NB4 (cell line): ENCODE data around the gene TRIM60.
"Not testable (repeated sequence)": the region's sequence is repeated elsewhere in the genome, so short reads cannot be mapped to it uniquely, and the experiment has no call there.

Source experiments
- MYC ChIP-seq: IDR thresholded peaks from 2 replicates; pipeline ENCODE4 v1.6.1; 2011; ENCODE audit warnings: low read depth, low read length
- POLR2A ChIP-seq: IDR thresholded peaks from 2 replicates; pipeline ENCODE4 v1.6.1; 2011; ENCODE audit warnings: mild to moderate bottlenecking; ENCODE audit not compliant: insufficient read length; ENCODE audit errors: extremely low read depth
- TF ChIP-seq, protein P1 (sequence below): IDR thresholded peaks from one replicate; pipeline ENCODE4 v1.5.1; 2012; ENCODE audit warnings: low read depth, low read length
- TF ChIP-seq, protein P2 (sequence below): IDR thresholded peaks from 2 replicates; pipeline ENCODE4 v1.6.1; 2011; ENCODE audit warnings: low read depth, low read length

DNA sequence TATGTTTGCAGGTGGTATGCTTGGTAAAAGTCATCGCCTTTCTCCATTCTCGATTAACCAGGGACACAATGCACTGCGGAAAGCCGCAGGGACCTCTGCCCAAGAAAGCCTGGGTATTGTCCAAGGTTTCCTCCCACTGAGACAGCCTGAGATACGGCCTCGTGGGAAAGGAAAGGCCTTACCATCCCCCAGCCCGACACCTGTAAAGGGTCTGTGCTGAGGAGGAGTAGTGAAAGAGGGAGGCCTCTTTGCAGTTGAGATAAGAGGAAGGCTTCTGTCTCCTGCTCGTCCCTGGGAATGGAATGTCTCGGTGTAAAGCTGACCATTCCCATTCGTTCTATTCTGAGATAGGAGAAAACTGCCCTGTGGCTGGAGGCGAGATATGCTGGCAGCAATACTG is 41.5 kb downstream of the TRIM60 start:
- TF ChIP-seq, protein P1, sequence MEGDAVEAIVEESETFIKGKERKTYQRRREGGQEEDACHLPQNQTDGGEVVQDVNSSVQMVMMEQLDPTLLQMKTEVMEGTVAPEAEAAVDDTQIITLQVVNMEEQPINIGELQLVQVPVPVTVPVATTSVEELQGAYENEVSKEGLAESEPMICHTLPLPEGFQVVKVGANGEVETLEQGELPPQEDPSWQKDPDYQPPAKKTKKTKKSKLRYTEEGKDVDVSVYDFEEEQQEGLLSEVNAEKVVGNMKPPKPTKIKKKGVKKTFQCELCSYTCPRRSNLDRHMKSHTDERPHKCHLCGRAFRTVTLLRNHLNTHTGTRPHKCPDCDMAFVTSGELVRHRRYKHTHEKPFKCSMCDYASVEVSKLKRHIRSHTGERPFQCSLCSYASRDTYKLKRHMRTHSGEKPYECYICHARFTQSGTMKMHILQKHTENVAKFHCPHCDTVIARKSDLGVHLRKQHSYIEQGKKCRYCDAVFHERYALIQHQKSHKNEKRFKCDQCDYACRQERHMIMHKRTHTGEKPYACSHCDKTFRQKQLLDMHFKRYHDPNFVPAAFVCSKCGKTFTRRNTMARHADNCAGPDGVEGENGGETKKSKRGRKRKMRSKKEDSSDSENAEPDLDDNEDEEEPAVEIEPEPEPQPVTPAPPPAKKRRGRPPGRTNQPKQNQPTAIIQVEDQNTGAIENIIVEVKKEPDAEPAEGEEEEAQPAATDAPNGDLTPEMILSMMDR = not testable (repeated sequence)
- TF ChIP-seq, protein P2, sequence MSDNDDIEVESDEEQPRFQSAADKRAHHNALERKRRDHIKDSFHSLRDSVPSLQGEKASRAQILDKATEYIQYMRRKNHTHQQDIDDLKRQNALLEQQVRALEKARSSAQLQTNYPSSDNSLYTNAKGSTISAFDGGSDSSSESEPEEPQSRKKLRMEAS = not testable (repeated sequence)
- not testable (repeated sequence) for TF ChIP-seq POLR2A, MYC
